ENCODE measurements around the gene CCDC83. TPM values are rescaled to one million over a fixed set of nuclear protein-coding genes. Genes with fewer than 3 reads are reported as not detected.
A peak's percentile ranks its signal among the peaks of the same experiment; 100 is the strongest.
"Not testable (repeated sequence)": the region's sequence is repeated elsewhere in the genome, so short reads cannot be mapped to it uniquely, and the experiment has no call there.

The CCDC83 gene
- polyA plus RNA-seq, 3 donors = not detected

- peaks cover 10 to 15% of the 10 kb centered on the region in 2 donors for H3K4me1 ChIP-seq (ENCODE audit: control insufficient read depth in 1 of 2, insufficient read depth in 2 of 2, low read length in 2 of 2)
- not testable (repeated sequence) for H3K27ac Mint-ChIP-seq; H2AFZ ChIP-seq (ENCODE audit: insufficient read depth, low read depth, low read length, poor library complexity, severe bottlenecking); H3K4me3 ChIP-seq (replicated peaks in 1 of 3; ENCODE audit: low read depth in 2 of 3, low read length in 3 of 3); DNase-seq; H3K4me2 ChIP-seq (replicated peaks; ENCODE audit: extremely low read depth, low read length, poor library complexity, severe bottlenecking); H3K27ac ChIP-seq (ENCODE audit: low read depth in 1 of 2, low read length in 2 of 2); H3K9me3 ChIP-seq (replicated peaks in 1 of 2; ENCODE audit: control insufficient read depth in 1 of 2, insufficient read depth in 1 of 2, low read length in 2 of 2); H3K79me2 ChIP-seq (ENCODE audit: insufficient read depth, low read length); H3K4me1 Mint-ChIP-seq; H3K4me3 Mint-ChIP-seq; H3K27me3 Mint-ChIP-seq (ENCODE audit: low read depth in 3 of 3); H3K36me3 ChIP-seq (replicated peaks in 1 of 2; ENCODE audit: control insufficient read depth in 1 of 2, insufficient read depth in 2 of 2, low read length in 2 of 2); H4K20me1 ChIP-seq (ENCODE audit: insufficient read depth, low read length); H3K36me3 Mint-ChIP-seq; H3K9ac ChIP-seq (ENCODE audit: insufficient read depth, low read length, poor library complexity, severe bottlenecking); H3K27me3 ChIP-seq (ENCODE audit: control insufficient read depth in 2 of 2, insufficient read depth in 2 of 2, low read length in 2 of 2)
- peaks cover 2 to 13% (median 3%) of the 10 kb centered on the region in 7 donors for H3K9me3 Mint-ChIP-seq
- intact Hi-C loops (cut with micrococcal nuclease) = loop anchor here (10.0 kb wide), 4 partner anchors 121 to 441 kb away; partner anchors contain the start of gene EED (in 1 of the 2)
- WGBS (ENCODE audit: insufficient coverage) = no CpG with 5 or more reads among the region's 7 CpGs
Observed at GRCh38 chr11:85853541-85853940, 1.6 kb upstream of the CCDC83 start.

DNA sequence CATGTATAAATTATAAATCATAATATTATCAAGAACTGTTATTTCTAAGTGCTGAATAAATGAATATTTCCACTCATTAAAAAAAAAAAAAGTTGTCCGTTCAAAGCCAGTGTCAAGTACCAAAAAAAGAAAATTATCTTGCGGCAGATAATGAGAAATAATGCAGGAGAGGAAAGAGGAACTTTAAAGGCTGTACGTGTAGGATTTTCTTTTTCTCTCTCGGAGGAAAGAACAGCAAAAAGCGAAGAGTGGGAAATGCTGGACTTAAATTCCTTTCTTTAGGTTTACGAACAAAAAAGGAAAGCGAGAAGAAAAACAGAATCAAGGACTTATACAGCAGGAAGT, 999 bp upstream of the CCDC83 start:
- WGBS (ENCODE audit: insufficient coverage) = 0% methylated on average over 2 of the region's 7 CpGs
- H3K27ac ChIP-seq (ENCODE audit: low read depth in 1 of 2, low read length in 2 of 2) = peak overlapping the region in 1 of 2 donors; percentile 76
- Mint-ChIP-seq H3K27ac (peak overlapping the region in 6 of 7 donors; percentile 77 to 93 (median 88)), H3K27me3 (ENCODE audit: low read depth in 3 of 3) (peaks cover 0 to 3% (median 0%) of the 10 kb centered on the region in 3 donors), H3K4me3 (peak overlapping the region; percentile 93 to 96), H3K36me3 (peaks cover 2 to 3% of the 10 kb centered on the region in 2 donors), H3K4me1 (peaks cover 7% of the 10 kb centered on the region), H3K9me3 (peaks cover 2 to 9% (median 3%) of the 10 kb centered on the region in 7 donors)
- peak overlapping the region; percentile 93 for H3K4me2 ChIP-seq (replicated peaks; ENCODE audit: extremely low read depth, low read length, poor library complexity, severe bottlenecking)
- intact Hi-C loops (cut with micrococcal nuclease) = loop anchor here (10.0 kb wide), 4 partner anchors 121 to 441 kb away; partner anchors contain the start of gene EED (in 1 of the 2)
- H3K27me3 ChIP-seq (ENCODE audit: control insufficient read depth in 2 of 2, insufficient read depth in 2 of 2, low read length in 2 of 2) = no peaks in the 10 kb centered on the region
- peak overlapping the region; percentile 74 for H3K9ac ChIP-seq (ENCODE audit: insufficient read depth, low read length, poor library complexity, severe bottlenecking)
- peaks cover 10 to 15% of the 10 kb centered on the region in 2 donors for H3K4me1 ChIP-seq (ENCODE audit: control insufficient read depth in 1 of 2, insufficient read depth in 2 of 2, low read length in 2 of 2)
- H3K36me3 ChIP-seq (replicated peaks in 1 of 2; ENCODE audit: control insufficient read depth in 1 of 2, insufficient read depth in 2 of 2, low read length in 2 of 2) = no peaks in the 10 kb centered on the region
- no peaks in the 10 kb centered on the region for H3K79me2 ChIP-seq (ENCODE audit: insufficient read depth, low read length)
- peak in 2 of 3 donors; percentile 3 to 12 for DNase-seq
- no peaks in the 10 kb centered on the region for H3K9me3 ChIP-seq (replicated peaks in 1 of 2; ENCODE audit: control insufficient read depth in 1 of 2, insufficient read depth in 1 of 2, low read length in 2 of 2)
- TF ChIP-seq, protein P1, sequence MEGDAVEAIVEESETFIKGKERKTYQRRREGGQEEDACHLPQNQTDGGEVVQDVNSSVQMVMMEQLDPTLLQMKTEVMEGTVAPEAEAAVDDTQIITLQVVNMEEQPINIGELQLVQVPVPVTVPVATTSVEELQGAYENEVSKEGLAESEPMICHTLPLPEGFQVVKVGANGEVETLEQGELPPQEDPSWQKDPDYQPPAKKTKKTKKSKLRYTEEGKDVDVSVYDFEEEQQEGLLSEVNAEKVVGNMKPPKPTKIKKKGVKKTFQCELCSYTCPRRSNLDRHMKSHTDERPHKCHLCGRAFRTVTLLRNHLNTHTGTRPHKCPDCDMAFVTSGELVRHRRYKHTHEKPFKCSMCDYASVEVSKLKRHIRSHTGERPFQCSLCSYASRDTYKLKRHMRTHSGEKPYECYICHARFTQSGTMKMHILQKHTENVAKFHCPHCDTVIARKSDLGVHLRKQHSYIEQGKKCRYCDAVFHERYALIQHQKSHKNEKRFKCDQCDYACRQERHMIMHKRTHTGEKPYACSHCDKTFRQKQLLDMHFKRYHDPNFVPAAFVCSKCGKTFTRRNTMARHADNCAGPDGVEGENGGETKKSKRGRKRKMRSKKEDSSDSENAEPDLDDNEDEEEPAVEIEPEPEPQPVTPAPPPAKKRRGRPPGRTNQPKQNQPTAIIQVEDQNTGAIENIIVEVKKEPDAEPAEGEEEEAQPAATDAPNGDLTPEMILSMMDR (IDR thresholded peaks at IDR 0.05) = no peak
- H4K20me1 ChIP-seq (ENCODE audit: insufficient read depth, low read length) = no peaks in the 10 kb centered on the region
- peak overlapping the region; percentile 46 to 82 (median 52) for H3K4me3 ChIP-seq (replicated peaks in 1 of 3; ENCODE audit: low read depth in 2 of 3, low read length in 3 of 3)
- H2AFZ ChIP-seq (ENCODE audit: insufficient read depth, low read depth, low read length, poor library complexity, severe bottlenecking) = peak overlapping the region; percentile 97
